Activated CD4-positive, alpha-beta T cell treated with anti-CD3 and anti-CD28 coated beads, Interleukin-2, amount 50 U/mL, for 24 hours (primary cell): Measurements from ENCODE around the gene CPAMD8.
"Not testable (repeated sequence)": the region's sequence is repeated elsewhere in the genome, so short reads cannot be mapped to it uniquely, and the experiment has no call there.

Experiments
- DNase-seq, 2 donors: peaks; one replicate each; pipeline ENCODE4 v3.0.0-alpha.2; 2020; ENCODE audit warnings: low read depth in 1 of 2, low spot score in 1 of 2

CPAMD8 gene

DNA sequence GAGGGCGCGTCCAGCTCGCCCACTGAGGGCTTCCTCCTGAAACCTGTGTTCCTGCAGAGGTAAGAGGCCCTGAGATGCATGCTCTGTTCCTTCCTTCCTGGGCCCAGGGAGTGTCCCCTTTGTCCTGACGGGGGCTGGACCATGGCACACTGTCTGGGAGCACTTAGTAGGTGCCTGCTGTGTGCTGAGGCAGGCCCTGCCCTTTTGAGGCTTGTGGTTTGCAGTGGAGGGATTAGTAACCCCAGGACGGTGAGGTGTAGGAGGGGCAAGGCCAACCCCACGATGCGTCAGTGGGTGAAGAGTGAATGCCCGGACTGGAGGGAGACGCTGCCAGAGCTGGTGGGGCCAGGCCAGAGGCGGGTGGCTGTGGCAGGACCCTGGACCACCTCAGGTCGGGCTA, 149.0 kb downstream of the CPAMD8 start:
- DNase-seq, result no peak

DNA sequence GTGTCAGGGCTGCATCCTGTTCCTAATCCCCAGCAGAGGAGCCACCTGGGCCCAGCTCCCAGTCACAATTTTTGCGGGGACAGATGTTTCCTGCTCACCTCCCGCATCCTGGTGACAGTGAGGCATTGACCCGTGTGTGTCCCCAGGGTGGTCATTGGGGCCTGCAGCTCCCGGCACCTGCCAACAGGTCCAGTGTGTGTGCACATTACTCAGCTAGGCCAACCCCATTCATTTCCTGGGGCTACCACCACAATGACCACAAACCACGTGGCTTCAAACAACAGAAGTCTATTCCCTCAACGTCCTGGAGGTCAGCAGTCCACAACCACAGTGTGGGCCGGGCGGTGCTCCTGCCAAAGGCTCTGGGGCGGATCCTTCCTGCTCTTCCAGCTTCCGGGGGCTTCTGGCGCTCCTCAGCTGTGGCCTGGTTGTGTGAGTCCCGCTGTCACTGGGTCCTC, 149.7 kb downstream of the CPAMD8 start:
- DNase-seq, result no peak

DNA sequence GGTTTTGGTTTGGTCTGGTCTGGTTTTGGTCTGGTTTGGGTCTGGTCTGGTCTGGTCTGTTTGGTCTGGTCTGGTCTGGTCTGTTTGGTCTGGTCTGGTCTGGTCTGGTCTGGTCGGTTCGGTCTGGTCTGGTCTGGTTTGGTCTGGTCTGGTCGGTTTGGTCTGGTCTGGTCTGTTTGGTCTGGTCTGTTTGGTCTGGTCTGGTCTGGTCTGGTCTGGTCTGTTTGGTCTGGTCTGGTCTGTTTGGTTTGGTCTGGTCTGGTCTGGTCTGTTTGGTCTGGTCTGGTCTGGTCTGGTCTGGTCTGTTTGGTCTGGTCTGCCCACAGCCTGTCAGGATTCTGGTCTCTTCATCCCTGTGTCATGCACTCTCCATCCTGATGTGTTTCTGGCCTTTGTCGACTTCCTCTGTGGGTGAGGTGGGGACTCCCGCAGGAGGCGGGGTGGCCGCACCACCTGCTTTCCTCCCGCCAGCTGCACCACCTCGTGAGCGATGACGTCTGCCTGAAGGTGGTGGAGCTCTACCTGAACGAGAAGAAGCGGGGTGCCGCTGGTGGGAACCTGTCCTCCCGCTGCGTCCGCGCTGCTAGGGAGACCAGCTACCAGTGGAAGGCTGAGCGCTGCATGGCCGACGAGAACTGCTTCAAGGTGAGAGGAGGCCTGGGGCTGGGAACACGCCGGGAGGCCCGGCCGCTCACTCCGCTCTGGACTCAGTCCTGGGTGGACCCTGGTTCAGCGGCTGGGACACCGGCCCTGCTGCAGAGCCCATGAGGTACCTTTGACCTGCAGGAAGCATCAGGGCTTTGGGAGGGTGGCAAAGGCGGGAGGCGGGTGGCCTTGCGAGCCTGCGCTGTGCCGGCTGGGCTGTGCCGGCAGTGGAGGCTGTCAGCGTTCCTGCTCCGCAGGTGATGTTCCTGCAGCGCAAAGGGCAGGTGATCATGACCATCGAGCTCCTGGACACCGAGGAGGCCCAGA, 150.7 kb downstream of the CPAMD8 start:
- DNase-seq, result no peak

GRCh38 chr19:16874978-16875299, 151.7 kb downstream of the CPAMD8 start:
- DNase-seq, result not testable (repeated sequence)

DNA sequence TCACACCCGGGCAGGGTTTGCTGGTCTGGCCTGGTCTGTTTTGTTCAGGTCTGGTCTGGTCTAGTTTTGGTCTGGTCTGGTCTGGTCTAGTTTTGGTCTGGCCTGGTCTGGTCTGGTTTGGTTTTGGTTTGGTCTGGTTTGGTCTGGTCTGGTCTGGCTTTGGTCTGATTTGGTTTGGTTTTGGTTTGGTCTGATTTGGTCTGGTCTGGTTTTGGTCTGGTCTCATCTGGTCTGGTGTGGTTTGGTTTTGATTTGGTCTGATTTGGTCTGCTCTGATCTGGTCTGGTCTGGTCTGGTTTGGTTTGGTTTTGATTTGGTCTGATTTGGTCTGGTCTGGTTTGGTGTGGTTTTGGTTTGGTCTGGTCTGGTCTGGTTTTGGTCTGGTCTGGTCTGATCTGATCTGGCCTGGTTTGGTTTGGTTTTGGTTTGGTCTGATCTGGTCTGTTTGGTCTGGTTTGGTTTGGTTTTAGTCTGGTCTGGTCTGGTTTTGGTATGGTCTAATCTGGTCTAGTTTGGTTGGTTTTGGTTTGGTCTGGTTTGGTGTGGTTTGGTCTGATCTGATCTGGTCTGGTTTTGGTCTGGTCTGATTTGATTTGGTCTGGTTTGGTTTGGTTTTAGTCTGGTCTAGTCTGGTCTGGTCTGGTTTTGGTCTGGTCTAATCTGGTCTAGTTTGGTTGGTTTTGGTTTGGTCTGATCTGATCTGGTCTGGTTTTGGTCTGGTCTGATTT, 152.2 kb downstream of the CPAMD8 start:
- no peak for DNase-seq

GRCh38 chr19:16873594-16873993, 153.0 kb downstream of the CPAMD8 start:
- DNase-seq, result no peak

DNA sequence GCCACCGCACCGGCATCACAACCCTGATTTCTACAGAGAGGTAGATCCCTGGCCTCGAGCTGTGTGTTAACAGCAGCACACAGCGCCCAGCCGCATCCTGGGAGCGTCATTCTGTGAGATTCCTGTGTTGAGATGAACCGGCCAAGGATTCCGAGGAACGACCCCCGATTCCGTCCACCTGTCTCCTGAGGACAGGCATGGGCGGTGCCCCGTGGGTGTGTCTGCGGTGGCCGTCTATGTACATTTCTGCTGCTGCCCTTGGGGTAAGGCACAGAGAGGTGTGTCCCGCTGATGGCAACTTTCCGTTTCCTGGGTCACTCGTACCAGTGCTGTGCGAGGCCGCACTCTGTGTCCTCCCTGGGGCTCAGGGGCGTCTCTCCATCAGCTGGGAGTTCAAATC, 153.9 kb downstream of the CPAMD8 start:
- no peak for DNase-seq

DNA sequence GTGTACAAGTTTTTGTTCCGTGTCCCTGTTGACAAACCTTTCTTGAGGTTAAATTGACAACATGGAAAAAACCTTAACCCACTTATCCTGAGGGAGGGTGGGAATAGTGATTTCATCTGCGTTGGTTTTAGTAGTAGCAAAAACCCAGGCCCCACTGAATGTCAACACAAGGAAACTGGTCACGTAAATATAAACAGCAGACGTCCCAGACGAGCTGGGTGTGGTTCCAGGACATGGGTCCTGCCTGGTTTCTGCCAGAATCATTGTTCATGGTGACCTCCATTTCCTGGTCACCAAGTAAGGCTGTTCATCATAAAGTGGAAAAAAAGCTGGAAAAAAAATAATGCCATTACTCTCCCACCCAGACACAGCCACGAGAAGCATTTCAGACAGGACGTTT, 154.7 kb downstream of the CPAMD8 start:
- DNase-seq, result no peak

DNA sequence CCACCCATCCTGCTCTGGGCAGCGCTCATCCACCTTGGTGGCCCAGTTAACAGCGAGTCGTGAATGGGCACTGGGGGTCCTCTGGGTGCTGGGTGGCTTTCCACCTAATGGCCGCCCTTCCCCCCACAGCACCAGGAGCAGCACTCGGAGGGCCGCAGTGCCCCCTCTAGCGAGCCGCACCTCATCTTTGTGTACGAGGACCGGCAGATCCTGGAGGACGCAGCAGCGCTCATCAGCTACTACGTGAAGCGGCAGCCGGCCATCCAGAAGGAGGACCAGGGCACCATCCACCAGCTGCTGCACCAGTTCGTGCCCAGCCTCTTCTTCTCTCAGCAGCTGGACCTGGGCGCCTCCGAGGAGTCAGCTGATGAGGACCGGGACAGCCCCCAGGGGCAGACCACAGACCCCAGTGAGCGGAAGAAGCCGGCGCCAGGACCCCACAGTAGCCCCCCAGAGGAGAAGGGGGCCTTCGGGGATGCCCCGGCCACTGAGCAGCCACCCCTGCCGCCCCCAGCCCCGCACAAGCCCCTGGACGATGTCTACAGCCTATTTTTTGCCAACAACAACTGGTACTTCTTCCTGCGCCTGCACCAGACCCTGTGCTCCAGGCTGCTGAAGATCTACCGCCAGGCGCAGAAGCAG, 157.2 kb downstream of the CPAMD8 start:
- DNase-seq, result no peak

DNA sequence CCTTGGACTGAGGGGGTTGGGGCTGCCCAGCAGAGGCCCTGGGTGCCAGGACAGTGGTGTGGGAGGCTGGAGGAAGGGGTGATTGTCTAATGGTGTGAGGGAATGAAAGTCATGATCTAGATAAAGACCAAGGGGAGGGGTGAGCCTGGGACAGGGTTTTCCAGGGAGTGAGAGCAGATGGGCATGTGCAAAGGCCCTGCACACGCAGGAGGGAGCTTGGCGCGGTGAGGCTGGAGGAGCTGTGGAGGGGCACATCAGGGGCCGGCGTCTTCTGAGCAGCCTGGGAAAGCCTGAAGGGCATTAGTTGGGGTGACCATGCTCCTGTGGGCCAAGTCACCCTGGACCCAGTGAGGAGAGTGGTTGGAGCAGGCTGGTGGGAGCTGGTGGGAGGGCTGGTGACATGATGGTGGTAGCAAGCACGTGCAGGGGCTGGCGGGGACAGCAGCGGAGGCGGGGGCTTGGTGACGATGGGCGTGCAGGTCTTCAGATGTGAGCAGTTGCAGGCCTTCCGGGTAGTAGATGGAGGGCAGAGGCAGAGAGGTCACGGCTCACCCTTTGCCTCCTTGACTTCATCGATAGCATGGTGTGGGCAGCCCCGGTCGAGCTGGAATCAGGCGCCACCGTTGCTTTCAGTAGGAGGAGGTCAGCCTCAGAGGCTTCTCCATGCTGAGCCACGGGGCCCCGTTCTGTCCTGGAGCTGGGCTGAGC, 158.0 kb downstream of the CPAMD8 start:
- DNase-seq, result no peak

DNA sequence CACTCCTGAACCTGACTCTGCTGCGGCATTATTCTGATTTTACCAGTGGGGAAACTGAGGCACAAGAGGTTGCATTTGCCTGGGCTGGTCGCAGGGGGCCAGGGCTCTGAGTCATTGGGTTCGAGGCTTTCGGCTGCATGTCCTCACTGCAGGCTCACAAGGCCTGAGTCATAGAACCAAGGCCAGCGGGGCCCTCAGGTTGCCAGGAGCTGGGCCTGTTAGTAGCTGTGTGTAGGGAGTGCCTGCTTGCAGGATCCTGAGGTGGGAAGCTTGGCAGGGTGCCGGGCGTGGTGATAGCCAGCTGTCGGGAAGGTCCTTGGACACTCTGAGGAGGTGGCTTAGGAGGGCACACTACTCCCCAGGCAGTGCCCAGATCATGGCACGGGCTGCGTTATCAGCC, 159.4 kb downstream of the CPAMD8 start:
- DNase-seq, result no peak

DNA sequence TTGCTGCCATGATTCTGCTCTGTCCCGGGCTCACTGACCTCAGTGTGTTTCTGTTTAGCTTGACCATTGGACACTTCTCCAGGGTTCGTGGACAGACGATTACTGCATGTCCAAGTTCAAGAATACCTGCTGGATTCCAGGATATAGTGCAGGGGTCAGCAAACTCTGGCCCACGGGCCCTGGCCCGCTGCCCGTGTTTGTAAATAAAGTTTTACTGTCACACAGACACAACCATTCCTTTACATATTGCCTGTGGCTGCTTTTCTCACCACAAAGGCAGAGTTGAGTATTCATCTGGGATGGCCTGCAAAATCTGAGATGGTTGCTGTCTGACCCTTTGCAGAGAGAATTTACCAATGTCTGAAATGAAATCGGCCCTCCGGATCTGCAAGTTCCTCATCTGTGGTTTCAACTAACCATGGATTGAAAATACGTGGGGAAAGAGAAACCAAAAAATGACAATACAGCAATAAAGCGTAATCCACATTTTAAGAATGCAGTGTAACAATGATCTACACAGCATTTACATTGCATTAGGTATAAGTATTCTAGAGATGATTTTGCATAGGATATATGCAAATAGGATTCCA, 163.7 kb downstream of the CPAMD8 start:
- DNase-seq, result no peak

- DNase-seq, result no peak
Measured at GRCh38 chr19:16861834-16862233, 164.8 kb downstream of the CPAMD8 start.

GRCh38 chr19:16861011-16861410, 165.6 kb downstream of the CPAMD8 start:
- no peak for DNase-seq

GRCh38 chr19:16860118-16860517, 166.5 kb downstream of the CPAMD8 start:
- no peak for DNase-seq

DNA sequence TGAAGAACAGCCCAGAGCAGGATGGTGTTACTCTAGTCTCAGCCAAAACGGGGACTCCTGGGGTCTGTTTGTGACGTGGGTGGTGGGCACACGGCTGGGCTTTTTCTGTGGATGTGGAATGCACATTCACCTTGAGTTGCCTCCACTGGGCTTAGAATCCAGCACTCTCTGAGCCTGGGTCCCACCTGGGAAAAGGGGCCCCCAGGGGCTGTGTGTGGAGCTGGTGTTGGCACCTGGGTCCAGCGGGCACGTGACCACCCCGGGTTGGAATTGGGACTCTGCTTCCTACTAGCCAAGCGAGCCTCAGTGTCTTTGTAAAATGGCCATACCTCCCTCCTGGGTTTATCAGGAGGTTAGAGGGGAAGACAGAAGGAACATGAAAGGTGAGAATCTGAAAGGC, 167.0 kb downstream of the CPAMD8 start:
- DNase-seq, result no peak

DNA sequence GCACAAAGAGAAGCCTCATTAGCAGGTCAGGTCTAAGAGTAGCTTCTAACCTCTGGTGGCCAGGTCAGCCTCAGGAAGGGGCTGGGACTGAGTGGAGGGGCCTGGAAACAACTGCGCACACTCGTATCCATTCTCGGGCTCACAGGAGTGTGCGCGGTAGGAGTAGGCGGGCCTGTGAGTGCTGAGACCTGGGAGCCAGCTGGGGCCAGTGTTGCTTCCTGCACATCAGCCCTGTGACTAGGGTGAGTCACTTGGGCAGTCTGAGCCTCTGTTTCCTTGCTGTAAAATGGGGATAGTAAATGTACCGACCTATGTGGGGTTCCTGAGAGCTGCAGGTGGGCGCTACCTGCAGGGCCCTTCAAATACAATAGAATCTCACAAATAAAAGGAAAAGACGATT, 170.5 kb downstream of the CPAMD8 start:
- no peak for DNase-seq

DNA sequence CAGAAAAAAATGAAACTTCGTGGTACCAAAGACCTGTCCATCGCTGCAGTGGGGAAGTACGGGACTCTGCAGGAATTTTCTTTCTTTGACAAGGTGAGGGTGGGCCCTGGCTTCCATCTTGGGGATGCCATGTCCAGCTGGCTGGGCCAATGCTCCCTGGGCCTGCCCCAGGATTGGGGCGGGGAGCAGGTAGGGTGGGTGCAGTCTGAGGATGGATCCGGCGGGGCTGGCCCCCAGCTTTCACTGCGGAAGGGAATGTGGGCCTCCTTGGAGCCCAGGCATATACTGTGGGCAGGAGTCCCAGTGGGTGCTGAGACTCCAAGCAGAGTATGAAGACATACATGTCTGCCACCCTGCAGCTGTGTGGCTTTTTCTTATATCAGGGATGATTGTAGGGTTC, 173.5 kb downstream of the CPAMD8 start:
- no peak for DNase-seq

DNA sequence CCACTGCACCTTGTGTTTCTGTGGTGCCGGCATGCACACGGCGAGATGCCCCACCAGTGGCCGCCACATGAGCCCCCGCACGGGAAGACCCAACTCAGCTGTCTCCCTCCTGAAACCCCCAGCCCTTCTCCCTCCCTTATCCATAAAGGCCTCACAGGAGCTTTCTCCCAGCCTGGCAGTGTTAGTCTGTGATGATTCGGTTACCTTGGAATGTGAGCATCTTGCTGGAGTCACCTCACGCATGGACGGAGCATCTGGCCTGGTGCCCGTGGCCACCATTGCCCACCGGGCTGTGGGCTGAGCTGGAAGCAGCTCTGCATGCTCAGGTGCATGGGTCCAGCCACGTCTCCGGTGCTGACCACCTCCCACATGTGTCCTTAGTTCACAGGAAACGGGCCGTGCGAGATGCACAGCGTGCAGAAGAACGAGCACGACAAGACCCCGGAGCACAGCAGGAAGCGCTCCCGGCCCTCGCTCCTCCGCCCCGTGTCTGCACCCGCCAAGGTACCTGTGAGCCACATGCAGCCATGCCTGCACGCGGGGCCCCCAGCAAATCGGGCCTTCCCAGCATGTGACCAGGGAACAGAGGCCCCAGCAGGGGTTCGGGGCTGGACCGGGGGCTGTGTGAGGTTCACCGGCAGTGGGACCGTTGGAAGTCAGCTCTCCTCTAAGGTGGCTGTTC, 175.4 kb downstream of the CPAMD8 start:
- DNase-seq, result no peak

DNA sequence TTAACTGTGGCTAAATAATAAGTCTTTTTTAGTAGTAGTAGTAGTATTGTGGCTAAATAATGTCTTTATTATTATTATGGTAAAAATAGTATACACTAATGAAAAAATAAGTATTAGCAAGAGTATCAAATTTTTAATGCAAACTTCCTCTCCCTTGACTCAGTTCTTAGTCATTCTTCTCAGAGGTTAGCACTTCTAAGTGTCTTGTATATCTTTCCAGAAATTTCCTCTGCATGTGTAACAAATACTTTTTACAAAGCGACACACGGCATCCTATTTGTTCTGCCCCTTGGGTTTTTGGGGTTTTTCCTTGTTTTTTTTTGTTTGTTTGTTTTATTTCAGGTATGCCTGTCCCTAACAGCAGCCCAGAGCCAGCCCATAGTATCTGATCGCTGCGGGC, 176.5 kb downstream of the CPAMD8 start:
- no peak for DNase-seq
